SIG-M5 treated with dmso at 0.1 percent for 504 hours (cell line): ENCODE results near the gene PRELID3B.

ENCODE experiments used
- DNase-seq: peaks from one replicate; lab custom pipeline; 2025; ENCODE audit not compliant: unreplicated experiment; lab: John Stamatoyannopoulos, UW

PRELID3B gene

DNA sequence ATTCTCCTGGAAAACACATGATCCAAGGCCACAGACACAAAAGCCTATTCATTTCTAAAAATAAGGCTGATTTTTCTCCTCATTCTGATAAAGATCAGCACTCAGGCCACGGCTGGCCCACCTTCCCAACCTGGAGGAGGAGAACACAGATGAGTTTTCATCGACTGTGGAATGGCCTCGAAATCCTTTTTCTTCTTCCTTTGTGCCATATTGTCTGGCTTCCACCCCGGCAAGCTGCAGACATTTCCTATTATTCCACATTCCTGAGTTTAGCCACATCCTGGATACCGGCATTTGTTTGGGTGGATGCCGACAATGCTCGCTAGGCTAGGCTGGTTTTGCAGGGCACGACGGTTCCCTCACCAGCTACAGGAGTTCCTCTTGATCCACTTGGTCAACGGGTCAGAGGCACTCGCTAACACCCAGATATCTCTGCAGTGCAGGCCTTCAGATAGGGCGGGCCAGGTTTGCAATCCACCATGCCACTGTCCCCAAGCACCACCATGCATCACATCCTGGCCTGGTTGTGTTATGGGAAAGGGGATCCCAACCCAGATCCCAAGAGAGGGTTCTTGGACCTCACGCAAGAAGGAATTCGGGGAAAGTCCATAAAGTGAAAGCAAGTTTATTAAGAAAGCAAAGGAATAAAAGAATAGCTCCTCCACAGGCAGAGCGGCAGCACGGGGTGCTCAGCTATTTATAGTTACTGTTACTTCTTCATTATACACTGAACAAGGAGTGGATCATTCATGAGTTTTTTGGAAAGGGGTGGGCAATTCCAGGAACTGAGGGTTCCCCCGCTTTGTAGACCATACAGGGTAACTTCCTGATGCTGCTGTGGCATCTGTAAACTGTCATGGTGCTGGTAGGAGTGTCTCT is 31.4 kb downstream of the PRELID3B start:
- DNase-seq: no peak

DNA sequence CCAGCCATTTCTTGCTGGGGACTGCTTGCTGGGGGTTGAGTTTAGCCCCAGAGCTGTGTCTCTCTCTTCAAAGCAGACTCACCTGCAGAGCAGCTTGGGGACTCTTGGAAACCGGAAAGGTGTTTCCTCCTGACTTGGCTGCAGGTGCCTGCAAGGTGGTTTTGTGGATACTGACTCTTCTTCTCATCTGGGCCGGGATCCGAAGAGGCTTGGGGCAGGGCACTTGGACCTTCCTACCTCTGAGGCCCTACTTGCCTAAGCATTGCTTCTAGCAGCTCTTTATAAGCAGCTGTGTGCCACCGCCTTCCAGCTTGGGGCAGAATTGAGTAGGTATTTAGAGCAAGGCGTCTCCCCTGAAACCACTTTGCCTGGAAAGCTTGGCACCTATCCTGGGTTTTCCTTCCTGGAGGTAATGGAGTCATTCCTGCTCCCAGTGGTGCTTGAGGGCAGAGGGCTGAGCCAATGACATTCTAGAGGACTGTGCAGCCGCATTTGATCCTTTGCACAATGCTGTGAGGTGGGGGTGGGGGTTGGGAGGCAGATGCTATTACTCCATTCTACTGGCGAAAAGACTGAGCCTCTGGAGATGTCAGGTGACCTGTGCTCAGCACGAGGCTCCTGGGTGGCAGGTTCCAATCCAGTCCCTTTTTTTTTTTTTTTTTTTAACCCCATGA is 32.1 kb downstream of the PRELID3B start:
- no peak for DNase-seq

DNA sequence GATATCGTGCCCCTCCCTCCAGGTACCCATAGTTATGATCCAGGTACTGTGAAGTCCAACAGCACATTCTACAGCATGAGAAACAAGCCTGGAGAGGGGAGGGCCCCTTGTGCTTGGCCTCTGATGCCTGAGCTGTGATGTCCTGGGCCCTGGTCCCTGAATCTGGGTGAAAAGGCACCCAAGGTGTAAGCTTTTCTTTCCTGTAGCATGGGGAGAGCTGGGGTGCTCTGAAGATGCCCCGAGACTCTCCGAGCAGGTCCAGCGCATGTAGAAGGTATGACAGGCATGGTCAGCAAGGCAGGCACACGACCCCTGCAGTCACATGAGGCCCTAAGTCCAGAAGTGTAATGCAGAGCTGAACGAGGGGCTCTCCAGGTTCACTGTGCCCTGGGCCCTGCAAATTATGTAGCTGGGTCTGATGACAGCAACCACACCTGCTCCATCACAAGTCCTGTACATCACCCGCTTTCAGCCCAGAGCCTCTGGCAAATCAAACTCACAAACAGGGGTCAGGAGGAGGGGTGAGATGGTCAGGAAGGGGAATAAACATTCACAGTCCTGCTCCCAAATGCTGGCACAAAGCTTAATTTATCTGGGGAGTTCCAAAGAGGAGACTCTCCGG is 33.8 kb downstream of the PRELID3B start:
- no peak for DNase-seq

DNA sequence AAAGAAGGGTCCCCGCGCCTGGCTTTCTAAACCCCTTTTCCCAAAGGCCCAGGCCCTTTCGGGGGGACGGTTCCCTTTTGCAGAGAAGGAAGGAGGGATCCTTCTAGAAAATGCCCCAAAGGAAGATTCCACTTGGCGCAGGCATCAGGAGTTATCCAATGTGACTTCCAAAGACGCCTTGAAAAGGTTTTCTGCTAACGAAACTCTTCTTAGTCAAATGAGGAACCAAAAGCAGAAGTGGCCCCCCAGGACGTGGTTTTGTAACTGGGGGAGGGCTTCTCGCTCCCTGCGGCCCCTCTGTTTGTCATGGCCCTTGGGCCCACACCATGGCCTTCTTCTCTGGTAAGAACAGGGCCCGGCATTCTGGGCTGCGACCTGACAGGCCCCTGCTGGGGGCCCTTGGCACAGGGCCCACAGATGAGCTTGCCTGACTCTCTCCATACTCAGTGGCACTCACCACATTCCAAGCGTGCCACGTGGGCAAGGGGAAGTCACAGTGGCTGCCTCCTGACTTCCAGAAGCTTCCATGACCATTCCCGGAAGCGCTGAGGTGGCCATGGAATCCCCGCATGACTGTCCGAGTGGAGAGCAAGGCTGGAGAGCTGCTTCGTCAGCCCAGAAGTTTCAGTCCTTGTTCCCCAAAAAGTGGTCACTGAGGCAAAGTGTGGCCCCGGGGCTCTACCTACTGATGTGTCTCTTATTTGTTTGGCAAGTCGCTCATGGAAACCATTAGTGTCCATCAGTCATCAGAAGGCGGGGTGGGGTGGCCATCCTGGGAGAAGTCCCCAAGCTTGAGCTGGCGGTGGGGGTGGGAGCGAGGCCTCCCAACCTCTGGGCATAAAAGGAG is 34.7 kb downstream of the PRELID3B start:
- DNase-seq: peak; percentile 97

DNA sequence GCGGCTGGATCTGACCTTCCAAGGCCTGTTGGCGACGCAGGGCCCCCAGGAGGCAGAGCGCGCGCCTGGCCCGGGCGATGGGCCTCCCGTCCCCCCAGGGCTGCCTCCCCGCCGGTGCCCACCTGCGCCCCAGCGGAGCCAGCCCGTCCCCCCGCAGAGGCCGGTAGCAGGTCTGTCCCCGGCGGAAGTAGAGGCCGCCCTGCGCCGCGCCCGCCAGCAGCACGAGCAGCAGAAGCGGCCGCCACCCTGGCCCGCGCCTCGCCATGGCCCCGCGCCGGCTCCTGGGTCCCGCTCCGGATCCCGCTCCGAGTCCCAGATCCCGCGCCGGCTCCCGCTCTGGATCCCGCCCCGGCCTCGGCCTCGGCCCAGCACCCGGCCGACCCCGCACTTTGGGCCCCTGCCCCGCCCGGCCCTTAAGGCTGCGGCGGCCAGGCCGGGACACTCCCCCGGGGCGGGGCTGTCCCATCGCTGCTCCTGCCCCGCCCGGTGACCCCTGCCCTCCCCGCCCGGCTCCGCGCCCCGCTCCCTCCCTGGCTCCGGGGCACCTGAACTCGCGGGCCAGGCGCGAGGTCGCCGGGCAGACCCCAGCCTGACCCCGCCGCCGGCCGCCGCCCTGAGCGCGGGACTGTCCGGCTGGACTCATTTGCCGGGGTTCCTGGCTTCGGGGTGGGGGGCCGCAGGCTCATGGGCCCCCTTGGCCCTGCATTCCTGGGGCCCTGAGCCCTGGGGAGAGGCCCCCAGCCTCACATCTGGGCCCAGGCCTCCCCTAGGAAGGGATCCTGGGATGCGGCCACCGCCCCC is 35.5 kb downstream of the PRELID3B start, which contains the start of gene CTSZ:
TSS of gene CTSZ (minus strand) at position 391 of the 801 bp plus-strand sequence. CDS start at position 265, 126 bp downstream.
- DNase-seq: peak; percentile 24

DNA sequence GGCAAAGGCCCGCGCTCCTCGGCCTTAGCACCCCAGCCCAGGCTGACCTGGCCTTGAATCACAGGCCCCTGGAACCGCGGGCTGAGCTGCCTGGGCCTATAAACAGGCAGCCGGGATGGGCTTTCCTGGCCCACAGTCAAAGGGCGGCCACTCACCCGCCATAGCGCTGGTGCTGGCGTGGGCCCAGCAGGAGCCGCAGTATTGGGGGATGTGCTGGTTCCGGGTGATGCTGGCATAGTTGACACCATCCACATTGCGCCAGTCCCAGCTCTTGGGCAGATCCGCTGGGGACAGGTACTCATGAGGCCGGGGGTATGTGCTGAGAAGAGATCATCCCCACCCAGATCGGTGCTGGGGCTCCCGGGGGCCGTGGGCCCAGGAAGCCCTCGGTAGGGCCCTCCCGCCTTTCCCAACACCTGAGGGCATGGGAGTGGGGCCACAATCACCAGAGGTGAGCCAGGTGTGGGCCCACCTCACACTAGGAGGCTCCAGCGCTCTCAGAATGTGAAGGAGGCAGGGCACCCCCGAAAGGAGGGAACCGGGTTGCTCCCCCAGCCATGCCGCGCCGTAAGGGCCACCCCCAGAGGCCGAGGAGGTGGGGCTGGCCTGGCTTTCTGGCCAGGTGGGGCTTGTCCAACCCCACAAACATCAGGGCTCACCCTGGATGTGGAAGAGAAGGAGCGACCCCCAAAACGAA is 36.3 kb downstream of the PRELID3B start:
- DNase-seq: no peak

DNA sequence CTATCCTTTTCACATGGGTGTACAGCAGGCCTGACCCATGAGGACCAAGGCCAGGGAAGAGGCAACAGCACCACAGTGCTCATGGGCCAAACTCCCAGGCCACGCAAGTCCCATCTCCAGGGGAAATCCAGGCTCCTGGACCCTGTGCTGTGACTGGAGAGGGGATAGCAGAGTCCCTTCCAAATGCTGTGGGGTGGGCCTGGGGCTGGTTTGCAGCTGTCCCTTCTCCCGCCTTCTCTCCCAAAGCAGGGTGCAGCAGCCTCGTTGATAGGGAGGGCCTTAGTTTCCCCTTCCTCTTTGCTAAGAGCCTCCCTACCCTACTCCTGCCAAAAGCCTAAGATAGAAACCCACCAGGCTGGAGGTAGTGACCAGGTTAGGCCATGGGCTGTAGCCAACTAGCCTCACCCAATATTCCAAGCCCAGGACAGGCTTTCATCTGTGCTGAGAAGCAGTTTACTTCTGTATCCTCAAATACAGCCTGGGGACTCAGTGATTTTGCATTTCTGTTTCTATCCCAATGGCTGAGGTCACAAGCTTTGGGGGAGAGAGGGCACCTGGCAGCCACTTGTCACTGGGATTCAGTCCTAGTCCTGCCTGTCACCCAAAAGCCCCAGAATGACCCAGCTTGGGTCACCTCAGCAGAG is 36.9 kb downstream of the PRELID3B start:
- DNase-seq: no peak

DNA sequence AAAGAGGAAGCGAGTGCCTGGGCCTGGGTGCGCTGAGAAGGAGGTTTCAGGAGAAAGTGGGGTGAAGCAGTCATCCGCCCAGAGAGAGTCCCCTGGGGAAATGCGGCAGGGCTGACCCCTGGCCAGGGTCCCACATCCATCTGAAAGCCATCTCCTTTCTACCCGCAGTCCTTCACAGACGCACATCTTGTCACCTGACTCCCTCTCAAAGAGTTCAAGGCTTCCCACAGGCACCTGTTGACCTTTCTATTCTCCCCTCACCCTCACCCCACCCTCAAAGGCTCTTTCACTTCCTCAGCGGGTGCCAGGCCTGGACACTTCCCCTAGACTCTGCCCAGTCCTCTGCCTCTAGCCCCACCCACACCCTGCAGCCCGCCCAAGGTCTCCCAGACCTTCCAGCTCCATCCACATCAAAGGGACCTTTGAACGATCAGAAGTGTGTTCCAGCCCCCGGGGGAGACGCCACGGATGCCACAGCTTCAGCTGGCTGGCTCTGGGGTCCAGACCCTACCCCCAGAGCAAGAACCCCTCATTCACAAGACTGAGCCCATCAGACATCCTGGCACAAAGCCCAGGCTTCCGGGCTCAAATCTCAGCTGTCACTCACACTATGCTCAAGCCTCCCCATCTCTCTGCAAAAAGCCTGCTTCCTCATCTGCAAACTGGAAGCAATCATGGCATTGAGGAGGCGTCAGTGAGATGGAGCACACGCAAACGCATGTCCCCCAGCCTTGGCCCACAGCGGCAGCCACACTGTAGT is 37.6 kb downstream of the PRELID3B start:
- DNase-seq: peak; percentile 90

DNA sequence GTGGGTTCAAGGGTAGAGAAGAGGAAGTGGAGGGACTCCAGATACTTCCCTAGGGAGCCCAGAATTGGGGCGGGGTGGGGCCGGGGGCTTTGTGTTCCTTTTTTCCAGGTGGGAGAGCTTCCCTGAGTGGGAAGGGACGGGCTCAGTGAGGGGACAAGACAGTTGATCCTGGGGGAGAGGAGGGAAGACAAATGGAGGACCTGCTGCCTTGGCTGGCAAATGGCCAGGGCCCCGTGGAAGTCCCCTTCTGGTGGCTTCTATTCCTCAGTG is 38.2 kb downstream of the PRELID3B start:
- no peak for DNase-seq

DNA sequence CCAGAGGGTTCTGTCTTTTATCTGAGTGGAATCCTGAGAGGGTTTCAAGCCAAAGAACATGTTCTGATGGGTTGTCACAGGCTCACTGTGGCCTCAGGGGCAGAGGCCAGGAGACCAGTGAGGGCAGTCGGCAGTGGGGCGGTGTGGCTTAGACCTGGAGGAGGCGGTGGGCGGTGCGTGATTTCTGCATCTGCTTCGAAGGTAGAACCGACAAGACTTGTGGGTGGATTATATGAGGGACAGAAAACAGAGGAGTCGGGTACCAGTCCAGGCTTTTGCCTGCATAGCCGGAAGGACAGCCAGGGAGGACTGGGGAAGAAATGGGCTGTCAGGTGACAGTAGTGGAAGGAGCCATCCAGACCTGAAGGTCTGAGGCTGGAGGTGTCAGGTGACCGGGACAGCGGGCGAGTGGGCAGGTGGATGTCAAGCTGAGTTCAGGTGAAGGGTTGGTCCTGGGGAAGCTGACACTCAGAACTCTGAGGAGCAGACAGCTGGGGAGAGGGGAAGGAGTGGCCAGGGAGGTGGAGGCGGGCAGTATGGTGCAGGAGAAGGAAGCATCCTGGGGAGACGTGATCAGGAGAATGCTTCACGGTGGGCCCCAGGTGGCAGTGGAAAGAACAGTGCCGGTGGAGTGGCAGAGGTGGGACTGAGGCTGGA is 38.6 kb downstream of the PRELID3B start:
- no peak for DNase-seq

DNA sequence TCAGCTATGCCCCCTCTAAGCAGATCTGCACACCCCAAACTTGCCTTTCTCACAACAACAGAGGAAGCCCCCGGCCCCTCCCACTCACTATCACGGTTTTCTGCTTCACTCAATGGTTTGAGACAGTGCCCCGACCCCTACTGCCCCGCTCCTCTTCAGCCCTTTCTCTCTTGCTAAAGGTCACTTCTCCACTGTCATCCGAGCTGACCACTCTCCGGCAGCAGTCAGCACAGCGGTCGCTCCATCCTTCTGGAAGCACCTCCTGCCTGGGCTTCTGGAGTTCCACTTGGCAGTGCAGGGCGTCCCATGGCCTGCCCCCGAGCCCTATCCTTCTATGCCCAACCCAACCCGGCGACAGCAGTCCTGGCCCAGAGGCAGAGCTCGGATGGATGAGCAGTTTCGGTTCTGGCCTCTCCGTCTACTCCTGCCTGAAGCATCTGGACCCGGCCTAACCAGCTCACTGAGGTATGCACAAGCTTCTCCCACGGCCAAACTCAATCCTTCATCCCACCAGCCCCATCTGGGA is 39.6 kb downstream of the PRELID3B start:
- no peak for DNase-seq

DNA sequence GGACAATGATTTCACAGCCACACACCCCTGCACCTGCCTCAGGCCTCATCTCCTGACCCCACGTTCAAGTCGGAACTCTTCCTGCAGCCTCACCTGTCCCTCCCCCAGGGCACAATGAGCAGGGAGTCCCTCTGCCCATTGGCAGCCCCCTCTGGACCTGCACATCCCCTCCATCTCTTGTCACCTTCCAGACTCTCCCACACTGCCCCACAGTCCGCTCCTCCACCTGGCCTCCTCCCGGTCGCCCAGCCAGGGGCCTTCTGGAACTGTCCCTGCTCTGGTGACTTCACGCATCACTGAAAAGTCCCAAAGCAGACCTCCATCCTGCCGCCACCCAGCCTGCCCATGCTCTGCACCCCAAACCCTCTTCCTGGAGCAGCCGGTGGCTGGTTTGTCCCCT is 40.2 kb downstream of the PRELID3B start:
- no peak for DNase-seq

DNA sequence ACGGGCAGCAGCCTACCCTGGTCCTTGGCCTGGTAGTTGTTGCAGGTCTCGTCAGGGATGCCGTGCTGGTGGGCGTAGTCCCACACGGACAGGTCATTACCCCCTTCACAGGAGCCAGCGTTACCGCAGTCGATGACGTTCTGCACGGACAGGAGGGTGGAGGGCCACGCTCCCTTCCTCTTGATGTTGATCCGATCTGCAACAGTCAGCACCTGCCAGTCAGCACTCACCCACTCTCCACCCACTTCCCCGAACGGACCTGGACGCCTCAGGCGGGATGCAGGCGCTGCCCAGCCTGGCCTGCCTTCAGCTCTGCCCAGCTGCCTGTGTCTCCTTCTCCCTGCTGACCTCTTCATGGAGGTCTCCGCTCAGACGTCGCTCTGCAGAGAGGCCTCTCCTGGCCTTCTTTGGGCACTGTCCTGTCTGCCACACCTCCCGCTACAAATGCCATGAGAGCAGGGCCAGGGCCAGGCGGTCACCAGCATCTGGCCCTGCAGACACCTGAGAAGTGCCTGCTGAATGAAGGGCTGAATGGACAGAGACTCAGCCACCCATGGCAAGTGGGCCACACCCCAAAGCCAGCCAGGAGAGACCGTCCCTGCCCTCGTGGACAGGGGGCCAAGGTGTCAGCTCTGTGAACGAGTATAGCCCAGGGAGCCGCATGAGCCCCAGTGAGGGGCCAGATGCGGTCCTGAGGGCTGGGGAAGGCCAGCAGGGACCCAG is 41.0 kb downstream of the PRELID3B start:
- no peak for DNase-seq

DNA sequence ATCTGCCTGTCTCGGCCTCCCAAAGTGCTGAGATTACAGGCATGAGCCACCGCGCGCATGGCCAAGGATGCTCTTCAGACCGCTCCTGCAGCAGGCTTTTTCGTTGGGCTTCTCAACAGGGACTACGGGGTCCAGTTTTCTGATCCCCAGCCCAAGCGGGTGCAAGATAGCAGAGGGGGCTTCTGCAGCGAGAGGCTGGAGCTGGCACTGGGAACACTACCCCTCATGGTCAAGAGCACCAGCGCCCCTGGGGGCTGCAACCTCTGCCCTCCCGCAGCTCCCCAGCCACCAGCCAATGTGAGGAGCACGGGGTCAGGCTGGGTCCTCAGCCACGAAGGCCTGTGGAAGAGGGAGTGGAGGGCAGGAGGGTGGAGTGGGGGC is 41.5 kb downstream of the PRELID3B start:
- no peak for DNase-seq

DNA sequence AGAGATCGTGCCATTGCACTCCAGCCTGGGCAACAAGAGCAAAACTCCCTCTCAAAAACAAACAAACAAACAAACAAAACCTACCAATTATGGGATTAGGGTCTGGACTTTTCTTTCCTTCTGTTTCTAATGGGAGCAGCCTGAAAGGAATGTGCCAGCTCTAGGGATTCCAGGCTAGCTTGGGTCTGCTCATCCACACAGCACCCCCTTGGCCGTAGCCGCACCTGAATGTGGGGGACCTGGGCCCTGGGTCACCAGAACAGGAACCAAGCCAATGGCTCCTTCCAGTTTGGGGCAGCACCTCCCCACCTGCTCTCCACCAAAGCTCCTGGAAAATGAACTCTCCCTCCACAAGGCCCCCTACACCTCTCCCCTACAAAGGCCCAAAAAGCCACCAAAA is 42.3 kb downstream of the PRELID3B start:
- no peak for DNase-seq

DNA sequence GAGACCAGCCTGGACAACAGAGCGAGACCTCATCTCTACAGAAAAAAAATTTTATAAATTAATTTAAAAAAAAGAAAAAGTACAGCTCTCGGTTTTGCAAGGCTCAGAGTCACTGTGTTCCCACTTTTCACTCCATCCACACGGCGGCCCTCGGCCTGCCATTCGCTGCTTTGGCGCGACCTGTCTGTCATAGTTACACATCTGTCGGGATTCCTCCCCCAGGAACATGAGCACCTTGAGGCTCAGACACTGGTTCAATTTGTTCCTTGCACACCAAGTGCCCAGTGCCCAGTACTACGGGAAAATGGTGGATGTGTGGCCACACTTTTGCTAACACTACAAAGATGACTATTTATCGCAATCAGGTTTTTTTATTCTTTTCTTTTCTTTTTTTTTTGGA is 43.9 kb downstream of the PRELID3B start:
- no peak for DNase-seq

DNA sequence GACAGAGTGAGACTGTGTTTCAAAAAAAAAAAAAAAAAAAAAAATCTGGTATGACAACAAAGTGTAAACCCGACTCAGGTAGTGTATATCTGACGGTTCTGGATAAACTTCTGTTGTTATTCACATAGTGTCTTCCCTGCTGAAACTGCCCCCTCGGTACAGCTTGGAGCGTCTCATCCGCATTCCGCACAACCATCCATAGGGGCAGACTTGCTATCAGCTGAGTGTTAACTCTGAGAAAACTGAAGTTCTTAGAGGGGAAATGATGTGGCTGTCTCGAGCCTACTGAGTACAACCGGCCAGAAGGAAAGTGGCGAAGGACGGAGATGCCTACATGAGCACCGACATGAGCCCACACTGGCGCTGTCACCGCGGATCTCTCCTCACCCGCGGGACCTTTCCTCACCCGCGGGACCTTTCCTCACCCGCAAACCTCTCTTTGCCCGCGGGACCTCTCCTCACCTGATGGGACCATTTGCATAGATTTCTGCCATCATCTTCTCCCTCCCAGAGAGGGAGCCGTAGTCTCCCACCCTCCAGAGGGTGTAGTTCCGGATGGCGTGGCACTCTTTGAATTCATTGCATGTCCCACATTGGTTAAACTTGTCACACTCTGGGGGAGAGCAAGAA is 45.3 kb downstream of the PRELID3B start:
- no peak for DNase-seq
